Measurements from ENCODE around the gene ZNF367.

The ZNF367 gene

GRCh38 chr9:96343515-96344360, 74.4 kb downstream of the ZNF367 start:
- Histone ChIP-seq H3K27me3 (ENCODE audit: control insufficient read depth in 2 of 2, insufficient read depth in 2 of 2, low read length in 2 of 2) (no peaks in the 10 kb centered on the region), H3K27ac (ENCODE audit: low read depth in 2 of 2, low read length in 2 of 2) (peak overlapping the region in 1 of 2 donors; percentile 25), H3K4me1 (ENCODE audit: control insufficient read depth in 2 of 2, insufficient read depth in 2 of 2, low read length in 2 of 2) (peaks cover 0 to 6% of the 10 kb centered on the region in 2 donors), H3K9me3 (ENCODE audit: control insufficient read depth in 2 of 2, low read length in 2 of 2) (no peaks in the 10 kb centered on the region), H3K9ac (ENCODE audit: low read depth in 1 of 2, low read length in 2 of 2) (no peak overlapping the region), H3K4me3 (ENCODE audit: low read length in 2 of 2) (no peak overlapping the region), H3K36me3 (ENCODE audit: control insufficient read depth in 2 of 2, insufficient read depth in 2 of 2, low read length in 2 of 2) (peaks cover 10 to 16% of the 10 kb centered on the region in 2 donors)

GRCh38 chr9:96342571-96343245, 75.5 kb downstream of the ZNF367 start:
- Histone ChIP-seq H3K36me3 (ENCODE audit: control insufficient read depth in 2 of 2, insufficient read depth in 2 of 2, low read length in 2 of 2) (peaks cover 4 to 9% of the 10 kb centered on the region in 2 donors), H3K27ac (ENCODE audit: low read depth in 2 of 2, low read length in 2 of 2) (no peak overlapping the region), H3K9ac (ENCODE audit: low read depth in 1 of 2, low read length in 2 of 2) (no peak overlapping the region), H3K4me1 (ENCODE audit: control insufficient read depth in 2 of 2, insufficient read depth in 2 of 2, low read length in 2 of 2) (peaks cover 0 to 6% of the 10 kb centered on the region in 2 donors), H3K4me3 (ENCODE audit: low read length in 2 of 2) (no peak overlapping the region), H3K27me3 (ENCODE audit: control insufficient read depth in 2 of 2, insufficient read depth in 2 of 2, low read length in 2 of 2) (no peaks in the 10 kb centered on the region), H3K9me3 (ENCODE audit: control insufficient read depth in 2 of 2, low read length in 2 of 2) (no peaks in the 10 kb centered on the region)

GRCh38 chr9:96340707-96341106, 77.5 kb downstream of the ZNF367 start:
- H3K36me3 ChIP-seq (ENCODE audit: control insufficient read depth in 2 of 2, insufficient read depth in 2 of 2, low read length in 2 of 2): peaks cover 4 to 13% of the 10 kb centered on the region in 2 donors

GRCh38 chr9:96338299-96338698, 79.9 kb downstream of the ZNF367 start:
- H3K4me3 ChIP-seq (ENCODE audit: low read length in 2 of 2): no peak overlapping the region
- no peak overlapping the region for H3K27ac ChIP-seq (ENCODE audit: low read depth in 2 of 2, low read length in 2 of 2)
- no peaks in the 10 kb centered on the region for H3K9me3 ChIP-seq (ENCODE audit: control insufficient read depth in 2 of 2, low read length in 2 of 2)
- no peaks in the 10 kb centered on the region for H3K27me3 ChIP-seq (ENCODE audit: control insufficient read depth in 2 of 2, insufficient read depth in 2 of 2, low read length in 2 of 2)
- peaks cover 4 to 19% of the 10 kb centered on the region in 2 donors for H3K36me3 ChIP-seq (ENCODE audit: control insufficient read depth in 2 of 2, insufficient read depth in 2 of 2, low read length in 2 of 2)
- peaks cover 0 to 6% of the 10 kb centered on the region in 2 donors for H3K4me1 ChIP-seq (ENCODE audit: control insufficient read depth in 2 of 2, insufficient read depth in 2 of 2, low read length in 2 of 2)
- no peak overlapping the region for H3K9ac ChIP-seq (ENCODE audit: low read depth in 1 of 2, low read length in 2 of 2)

More at GRCh38 chr9:96340707-96341106, 77.5 kb downstream of the ZNF367 start:
- H3K27ac ChIP-seq (ENCODE audit: low read depth in 2 of 2, low read length in 2 of 2): no peak overlapping the region
- H3K9me3 ChIP-seq (ENCODE audit: control insufficient read depth in 2 of 2, low read length in 2 of 2): no peaks in the 10 kb centered on the region
- H3K27me3 ChIP-seq (ENCODE audit: control insufficient read depth in 2 of 2, insufficient read depth in 2 of 2, low read length in 2 of 2): no peaks in the 10 kb centered on the region
- H3K9ac ChIP-seq (ENCODE audit: low read depth in 1 of 2, low read length in 2 of 2): no peak overlapping the region
- peaks cover 0 to 6% of the 10 kb centered on the region in 2 donors for H3K4me1 ChIP-seq (ENCODE audit: control insufficient read depth in 2 of 2, insufficient read depth in 2 of 2, low read length in 2 of 2)
- H3K4me3 ChIP-seq (ENCODE audit: low read length in 2 of 2): no peak overlapping the region
